Measurements from ENCODE around the gene GPR137.
A peak's percentile ranks its signal among the peaks of the same experiment; 100 is the strongest.

GRCh38 chr11:64285885-64286800 is 495 bp downstream of the GPR137 start:
- TF ChIP-seq CTCF (IDR thresholded peaks at IDR 0.05; ENCODE audit: low read length) = peak; percentile 23; the same call in 1 of the 2 replicates
- TF ChIP-seq EZH2 (IDR thresholded peaks at IDR 0.05; ENCODE audit: borderline replicate concordance, low read length) = no peak

Measured in OCI-LY1 (cell line).